H9 (cell line): ENCODE data around the gene LYST. TPM values are rescaled to one million over a fixed set of nuclear protein-coding genes. Genes with fewer than 3 reads are reported as not detected.

Experiments used
- DNase-seq: peaks from one replicate; pipeline ENCODE4 v3.0.0-alpha.2; 2017
- H2AFZ ChIP-seq: one replicate; pipeline ENCODE4 v1.6.1; 2013; ENCODE audit warnings: mild to moderate bottlenecking, low read length, control low read depth, moderate library complexity
- H2AK5ac ChIP-seq: 2 replicates; pipeline ENCODE4 v1.6.1; 2013; ENCODE audit warnings: low read length, control low read depth, mixed read lengths; ENCODE audit not compliant: insufficient read length
- H2BK120ac ChIP-seq: one replicate; pipeline ENCODE4 v1.6.1; 2013; ENCODE audit warnings: low read depth, mild to moderate bottlenecking, low read length, control low read depth, inconsistent platforms; ENCODE audit not compliant: poor library complexity, severe bottlenecking
- H2BK12ac ChIP-seq: 2 replicates; pipeline ENCODE4 v1.6.1; 2013; ENCODE audit warnings: low read length, control low read depth, mixed read lengths, low read depth; ENCODE audit not compliant: insufficient read length
- H2BK15ac ChIP-seq: 2 replicates; pipeline ENCODE4 v1.6.1; 2013; ENCODE audit warnings: low read depth, low read length, control low read depth
- H2BK20ac ChIP-seq: one replicate; pipeline ENCODE4 v1.6.1; 2013; ENCODE audit warnings: low read depth, mild to moderate bottlenecking, low read length, control low read depth, inconsistent platforms; ENCODE audit not compliant: poor library complexity, severe bottlenecking
- H2BK5ac ChIP-seq: 2 replicates; pipeline ENCODE4 v1.6.1; 2013; ENCODE audit warnings: low read length, control low read depth, mixed read lengths; ENCODE audit not compliant: insufficient read length
- H3K14ac ChIP-seq: 2 replicates; pipeline ENCODE4 v1.6.1; 2013; ENCODE audit warnings: low read length, control low read depth; ENCODE audit not compliant: insufficient read depth
- H3K18ac ChIP-seq: 2 replicates; pipeline ENCODE4 v1.6.1; 2013; ENCODE audit warnings: low read depth, mild to moderate bottlenecking, mixed read lengths, low read length, control low read depth; ENCODE audit not compliant: insufficient read length
- H3K23ac ChIP-seq: 2 replicates; pipeline ENCODE4 v1.6.1; 2013; ENCODE audit warnings: low read length, control low read depth, mixed read lengths, low read depth; ENCODE audit not compliant: insufficient read length
- H3K23me2 ChIP-seq: 2 replicates; pipeline ENCODE4 v1.6.1; 2013; ENCODE audit warnings: low read depth, mild to moderate bottlenecking, mixed read lengths, low read length, control low read depth; ENCODE audit not compliant: insufficient read length, poor library complexity, severe bottlenecking
- H3K27ac ChIP-seq: 2 replicates; pipeline ENCODE4 v1.5.1; 2013; ENCODE audit warnings: low read length, control low read depth, mixed read lengths, low read depth; ENCODE audit not compliant: insufficient read length
- H3K27me3 ChIP-seq: 2 replicates; pipeline ENCODE4 v1.6.1; 2013; ENCODE audit warnings: low read length, control low read depth, inconsistent platforms; ENCODE audit not compliant: insufficient read depth
- H3K4ac ChIP-seq: 2 replicates; pipeline ENCODE4 v1.6.1; 2013; ENCODE audit warnings: low read depth, mild to moderate bottlenecking, control low read depth, inconsistent platforms, low read length, moderate library complexity
- H3K4me1 ChIP-seq: 2 replicates; pipeline ENCODE4 v1.6.1; 2013; ENCODE audit warnings: low read length, control low read depth, inconsistent platforms; ENCODE audit not compliant: insufficient read depth
- H3K4me2 ChIP-seq: 2 replicates; pipeline ENCODE4 v1.6.1; 2013; ENCODE audit warnings: low read length, control low read depth, mixed read lengths; ENCODE audit not compliant: insufficient read length, insufficient read depth
- H3K56ac ChIP-seq: 2 replicates; pipeline ENCODE4 v1.6.1; 2013; ENCODE audit warnings: low read depth, mild to moderate bottlenecking, mixed read lengths, low read length, control low read depth; ENCODE audit not compliant: insufficient read length
- H3K79me1 ChIP-seq: 2 replicates; pipeline ENCODE4 v1.6.1; 2013; ENCODE audit warnings: low read depth, mild to moderate bottlenecking, moderate library complexity, low read length, control low read depth, inconsistent platforms; ENCODE audit not compliant: insufficient read depth, poor library complexity, severe bottlenecking
- H3K79me2 ChIP-seq: 2 replicates; pipeline ENCODE4 v1.6.1; 2013; ENCODE audit warnings: low read length, control low read depth, inconsistent platforms; ENCODE audit not compliant: insufficient read depth
- H3K9ac ChIP-seq: 2 replicates; pipeline ENCODE4 v1.6.1; 2013; ENCODE audit warnings: low read length, control low read depth, mixed read lengths; ENCODE audit not compliant: insufficient read length; ENCODE audit errors: extremely low read depth
- H3K9me3 ChIP-seq: one replicate; pipeline ENCODE4 v1.6.1; 2013; ENCODE audit warnings: low read depth, low read length, inconsistent platforms; ENCODE audit not compliant: control insufficient read depth
- H3T11ph ChIP-seq: one replicate; pipeline ENCODE4 v1.6.1; 2013; ENCODE audit warnings: mild to moderate bottlenecking, low read length, control low read depth, inconsistent platforms
- H4K20me1 ChIP-seq: one replicate; pipeline ENCODE4 v1.6.1; 2013; ENCODE audit not compliant: control insufficient read depth, insufficient read length, insufficient read depth
- H4K5ac ChIP-seq: 2 replicates; pipeline ENCODE4 v1.6.1; 2013; ENCODE audit warnings: low read depth, mild to moderate bottlenecking, mixed read lengths, low read length, control low read depth; ENCODE audit not compliant: insufficient read length
- H4K8ac ChIP-seq: replicated peaks from 2 replicates; pipeline ENCODE4 v1.6.1; 2013; ENCODE audit warnings: low read length, control low read depth, mixed read lengths, low read depth; ENCODE audit not compliant: insufficient read length
- H4K91ac ChIP-seq: 2 replicates; pipeline ENCODE4 v1.6.1; 2013; ENCODE audit warnings: low read depth, mild to moderate bottlenecking, moderate library complexity, mixed read lengths, low read length, control low read depth; ENCODE audit not compliant: insufficient read length
- H3K27ac Mint-ChIP-seq, 3 experiments: 2 replicates in 2 of 3; 3 replicates in 1 of 3; pipeline ENCODE4 v1.8.0; 2020 to 2021; ENCODE audit warnings: mixed read lengths in 3 of 3, mild to moderate bottlenecking in 1 of 3, moderate library complexity in 1 of 3
- H3K27me3 Mint-ChIP-seq: 2 replicates; pipeline ENCODE4 v1.8.0; 2021; ENCODE audit warnings: low read depth, mild to moderate bottlenecking, moderate library complexity, mixed read lengths
- H3K36me3 Mint-ChIP-seq, 3 experiments: 2 replicates in 2 of 3; 3 replicates in 1 of 3; pipeline ENCODE4 v1.8.0; 2020 to 2021; ENCODE audit warnings: low read depth in 3 of 3, mixed read lengths in 3 of 3; ENCODE audit not compliant: insufficient read depth in 1 of 3
- H3K4me1 Mint-ChIP-seq, 2 experiments: 2 replicates each; pipeline ENCODE4 v1.8.0; 2020; ENCODE audit warnings: mixed read lengths in 2 of 2
- H3K4me3 Mint-ChIP-seq, 2 experiments: 2 replicates in 1 of 2; 3 replicates in 1 of 2; pipeline ENCODE4 v1.8.0; 2020 to 2021; ENCODE audit warnings: mild to moderate bottlenecking in 2 of 2, mixed read lengths in 2 of 2, moderate library complexity in 1 of 2
- H3K9me3 Mint-ChIP-seq, 2 experiments: 2 replicates in 1 of 2; 3 replicates in 1 of 2; pipeline ENCODE4 v1.8.0; 2020; ENCODE audit warnings: mild to moderate bottlenecking in 2 of 2, mixed read lengths in 2 of 2, moderate library complexity in 1 of 2
- WGBS: extraction: QIAGEN DNeasy Blood & Tissue Kit; methylation state at CpG from one replicate; pipeline ENCODE4 v1.1.7; 2013; ENCODE audit warnings: missing lambda C conversion rate, low lambda C conversion rate, mixed read lengths; ENCODE audit not compliant: insufficient read length; ENCODE audit errors: extremely low coverage; 5-methylcytosine and 5-hydroxymethylcytosine counted together
- total RNA-seq: library from RNA; stranded (reverse); gene quantifications from 2 replicates; pipeline ENCODE4 v1.2.1, GENCODE V29; 2021
- TF ChIP-seq, protein P1 (sequence below): fragments of 200-600 bp; sonication (generic); conservative IDR thresholded peaks from 3 replicates; pipeline ENCODE4 v1.8.0; 2021; ENCODE audit warnings: antibody characterized with exemption, mild to moderate bottlenecking

The LYST gene
- total RNA-seq, 1 experiment from 2014 or later: 0.13 TPM

DNA sequence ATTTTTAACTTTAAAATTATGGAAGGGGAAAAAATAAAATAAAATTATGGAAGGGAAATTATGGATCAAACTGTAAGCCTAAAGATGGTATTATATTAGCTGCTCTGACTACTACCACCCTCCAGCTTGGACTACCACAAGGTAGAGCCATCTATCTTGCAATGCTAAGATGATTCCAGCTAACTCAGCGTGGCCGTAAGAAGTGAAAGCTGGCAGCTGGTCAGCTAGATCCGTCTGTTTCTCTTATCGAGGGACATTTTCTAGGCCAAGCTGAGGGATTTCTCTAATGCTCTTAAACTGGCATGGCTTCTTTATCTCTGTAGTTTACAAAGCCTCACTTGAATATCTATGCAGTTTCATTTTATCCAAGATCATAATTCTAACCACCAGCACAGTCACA is 31.5 kb downstream of the LYST start:
- H3K9me3 Mint-ChIP-seq: no peaks in the 10 kb centered on the region
- no peaks in the 10 kb centered on the region; the same call in 1 of the 2 replicates for H3K27me3 Mint-ChIP-seq
- Histone ChIP-seq H2AK5ac (no peak overlapping the region), H3K23ac (no peak overlapping the region), H3K27ac (no peak overlapping the region), H2BK120ac (no peak overlapping the region), H3K14ac (no peak overlapping the region), H2BK15ac (no peak overlapping the region), H3K18ac (no peak overlapping the region), H4K20me1 (no peaks in the 10 kb centered on the region), H3K27me3 (no peaks in the 10 kb centered on the region), H3K4me1 (no peaks in the 10 kb centered on the region), H3K79me2 (no peaks in the 10 kb centered on the region), H3K4me2 (no peak overlapping the region), H2BK5ac (no peak overlapping the region), H2AFZ (no peak overlapping the region), H3K79me1 (no peaks in the 10 kb centered on the region), H4K91ac (no peak overlapping the region), H4K5ac (no peak overlapping the region), H4K8ac (no peak overlapping the region), H3K56ac (no peak overlapping the region), H3K9me3 (no peaks in the 10 kb centered on the region), H2BK20ac (no peak overlapping the region), H2BK12ac (no peak overlapping the region), H3T11ph (no peak overlapping the region), H3K23me2 (no peaks in the 10 kb centered on the region), H3K9ac (no peak overlapping the region), H3K4ac (no peak overlapping the region)
- TF ChIP-seq, protein P1, sequence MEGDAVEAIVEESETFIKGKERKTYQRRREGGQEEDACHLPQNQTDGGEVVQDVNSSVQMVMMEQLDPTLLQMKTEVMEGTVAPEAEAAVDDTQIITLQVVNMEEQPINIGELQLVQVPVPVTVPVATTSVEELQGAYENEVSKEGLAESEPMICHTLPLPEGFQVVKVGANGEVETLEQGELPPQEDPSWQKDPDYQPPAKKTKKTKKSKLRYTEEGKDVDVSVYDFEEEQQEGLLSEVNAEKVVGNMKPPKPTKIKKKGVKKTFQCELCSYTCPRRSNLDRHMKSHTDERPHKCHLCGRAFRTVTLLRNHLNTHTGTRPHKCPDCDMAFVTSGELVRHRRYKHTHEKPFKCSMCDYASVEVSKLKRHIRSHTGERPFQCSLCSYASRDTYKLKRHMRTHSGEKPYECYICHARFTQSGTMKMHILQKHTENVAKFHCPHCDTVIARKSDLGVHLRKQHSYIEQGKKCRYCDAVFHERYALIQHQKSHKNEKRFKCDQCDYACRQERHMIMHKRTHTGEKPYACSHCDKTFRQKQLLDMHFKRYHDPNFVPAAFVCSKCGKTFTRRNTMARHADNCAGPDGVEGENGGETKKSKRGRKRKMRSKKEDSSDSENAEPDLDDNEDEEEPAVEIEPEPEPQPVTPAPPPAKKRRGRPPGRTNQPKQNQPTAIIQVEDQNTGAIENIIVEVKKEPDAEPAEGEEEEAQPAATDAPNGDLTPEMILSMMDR: no peak
- no peaks in the 10 kb centered on the region for H3K36me3 Mint-ChIP-seq
- WGBS: no CpG with 5 or more reads among the region's 4 CpGs
- DNase-seq: no peak
- no peaks in the 10 kb centered on the region for H3K4me1 Mint-ChIP-seq
- no peak overlapping the region for H3K4me3 Mint-ChIP-seq
- no peak overlapping the region for H3K27ac Mint-ChIP-seq
